SK-N-SH (cell line): ENCODE results near the gene SH2D5.

Experiments used
- CHD2 ChIP-seq: fragments of 150-350 bp; IDR thresholded peaks from 2 replicates; pipeline ENCODE4 v1.6.1; 2018; ENCODE audit warnings: low read length; ENCODE audit not compliant: partially characterized antibody
- ELF1 ChIP-seq: IDR thresholded peaks from 2 replicates; pipeline ENCODE4 v1.4.0; 2012
- EP300 ChIP-seq, 2 experiments: IDR thresholded peaks; 2 replicates each; pipeline versions ENCODE4 v1.4.0 to v1.6.1; 2012; ENCODE audit warnings: borderline replicate concordance in 1 of 2, low read depth in 1 of 2, low read length in 1 of 2
- FOXM1 ChIP-seq: IDR thresholded peaks from 2 replicates; pipeline ENCODE4 v1.4.0; 2012; ENCODE audit warnings: low read depth, mild to moderate bottlenecking
- JUND ChIP-seq: IDR thresholded peaks from 2 replicates; pipeline ENCODE4 v1.4.0; 2012
- MXI1 ChIP-seq: IDR thresholded peaks from 2 replicates; pipeline ENCODE4 v1.6.1; 2012; ENCODE audit warnings: mild to moderate bottlenecking, low read depth, low read length, improper control_type of control experiment
- NRF1 ChIP-seq: IDR thresholded peaks from 2 replicates; pipeline ENCODE4 v1.6.1; 2012; ENCODE audit warnings: low read depth, mild to moderate bottlenecking, low read length
- POLR2AphosphoS5 ChIP-seq: IDR thresholded peaks from 2 replicates; pipeline ENCODE4 v1.6.1; 2012; ENCODE audit warnings: low read depth, low read length
- RXRA ChIP-seq: IDR thresholded peaks from 2 replicates; pipeline ENCODE4 v1.4.0; 2012; ENCODE audit warnings: low read depth, mild to moderate bottlenecking, borderline replicate concordance
- SMC3 ChIP-seq: IDR thresholded peaks from 2 replicates; pipeline ENCODE4 v1.6.1; 2012; ENCODE audit warnings: low read depth, low read length, improper control_type of control experiment
- TF ChIP-seq, protein P1 (sequence below): fragments of 200-600 bp; sonication (generic); IDR thresholded peaks from 2 replicates; pipeline ENCODE4 v1.6.1; 2017; ENCODE audit warnings: antibody characterized with exemption, mild to moderate bottlenecking, moderate library complexity
- TF ChIP-seq, protein P2 (sequence below): IDR thresholded peaks from 2 replicates; pipeline ENCODE4 v1.4.0; 2012; ENCODE audit warnings: low read depth

- TF ChIP-seq FOXM1 (no peak), POLR2AphosphoS5 (no peak), JUND (no peak), CHD2 (no peak), EP300 (IDR thresholded peaks at IDR 0.05; ENCODE audit: borderline replicate concordance in 1 of 2, low read depth in 1 of 2, low read length in 1 of 2) (no peak), NRF1 (no peak), RXRA (no peak), ELF1 (no peak), SMC3 (no peak), MXI1 (peak; percentile 18; the same call in 1 of the 2 replicates)
- TF ChIP-seq, protein P1, sequence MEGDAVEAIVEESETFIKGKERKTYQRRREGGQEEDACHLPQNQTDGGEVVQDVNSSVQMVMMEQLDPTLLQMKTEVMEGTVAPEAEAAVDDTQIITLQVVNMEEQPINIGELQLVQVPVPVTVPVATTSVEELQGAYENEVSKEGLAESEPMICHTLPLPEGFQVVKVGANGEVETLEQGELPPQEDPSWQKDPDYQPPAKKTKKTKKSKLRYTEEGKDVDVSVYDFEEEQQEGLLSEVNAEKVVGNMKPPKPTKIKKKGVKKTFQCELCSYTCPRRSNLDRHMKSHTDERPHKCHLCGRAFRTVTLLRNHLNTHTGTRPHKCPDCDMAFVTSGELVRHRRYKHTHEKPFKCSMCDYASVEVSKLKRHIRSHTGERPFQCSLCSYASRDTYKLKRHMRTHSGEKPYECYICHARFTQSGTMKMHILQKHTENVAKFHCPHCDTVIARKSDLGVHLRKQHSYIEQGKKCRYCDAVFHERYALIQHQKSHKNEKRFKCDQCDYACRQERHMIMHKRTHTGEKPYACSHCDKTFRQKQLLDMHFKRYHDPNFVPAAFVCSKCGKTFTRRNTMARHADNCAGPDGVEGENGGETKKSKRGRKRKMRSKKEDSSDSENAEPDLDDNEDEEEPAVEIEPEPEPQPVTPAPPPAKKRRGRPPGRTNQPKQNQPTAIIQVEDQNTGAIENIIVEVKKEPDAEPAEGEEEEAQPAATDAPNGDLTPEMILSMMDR: no peak
- TF ChIP-seq, protein P2, sequence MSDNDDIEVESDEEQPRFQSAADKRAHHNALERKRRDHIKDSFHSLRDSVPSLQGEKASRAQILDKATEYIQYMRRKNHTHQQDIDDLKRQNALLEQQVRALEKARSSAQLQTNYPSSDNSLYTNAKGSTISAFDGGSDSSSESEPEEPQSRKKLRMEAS: peak; percentile 95
Observed at GRCh38 chr1:20717452-20718342, 14.8 kb downstream of the SH2D5 start, which contains the start of gene KIF17.
